Rectal smooth muscle tissue (tissue), 1 donor: ENCODE measurements around the gene VGF.
"Not testable (repeated sequence)": the region's sequence is repeated elsewhere in the genome, so short reads cannot be mapped to it uniquely, and the experiment has no call there.

Source experiments
- H3K27ac ChIP-seq: one replicate; pipeline ENCODE4 v1.7.0; 2013; ENCODE audit warnings: low read depth, low read length, inconsistent platforms
- H3K27me3 ChIP-seq: one replicate; pipeline ENCODE4 v1.7.0; 2013; ENCODE audit warnings: low read length; ENCODE audit not compliant: control insufficient read depth, insufficient read depth
- H3K36me3 ChIP-seq: one replicate; pipeline ENCODE4 v1.7.0; 2013; ENCODE audit warnings: low read length; ENCODE audit not compliant: control insufficient read depth, insufficient read depth
- H3K4me1 ChIP-seq: one replicate; pipeline ENCODE4 v1.7.0; 2013; ENCODE audit warnings: low read length; ENCODE audit not compliant: control insufficient read depth, insufficient read depth
- H3K4me3 ChIP-seq: one replicate; pipeline ENCODE4 v1.7.0; 2013; ENCODE audit warnings: low read length
- H3K9ac ChIP-seq: one replicate; pipeline ENCODE4 v1.7.0; 2013; ENCODE audit warnings: low read length

Gene VGF

GRCh38 chr7:101122933-101123702 is 42.3 kb downstream of the VGF start:
- no peak overlapping the region for H3K9ac ChIP-seq
- peak overlapping the region; percentile 84 for H3K27ac ChIP-seq
- peak overlapping the region; percentile 53 for H3K4me3 ChIP-seq
- H3K36me3 ChIP-seq, result no peaks in the 10 kb centered on the region
- no peaks in the 10 kb centered on the region for H3K27me3 ChIP-seq
- H3K4me1 ChIP-seq, result peaks cover 16% of the 10 kb centered on the region

- Histone ChIP-seq H3K9ac (no peak overlapping the region), H3K4me3 (peak overlapping the region; percentile 53), H3K27ac (peak overlapping the region; percentile 84), H3K36me3 (no peaks in the 10 kb centered on the region), H3K27me3 (no peaks in the 10 kb centered on the region), H3K4me1 (peaks cover 16% of the 10 kb centered on the region)
Measured at GRCh38 chr7:101121991-101122932, 43.1 kb downstream of the VGF start.

GRCh38 chr7:101121631-101121990 is 43.8 kb downstream of the VGF start:
- not testable (repeated sequence) for H3K27me3 ChIP-seq, H3K9ac ChIP-seq, H3K36me3 ChIP-seq, H3K4me1 ChIP-seq
- H3K4me3 ChIP-seq, result peak overlapping the region; percentile 53
- peak overlapping the region; percentile 84 for H3K27ac ChIP-seq

- Histone ChIP-seq H3K36me3 (no peaks in the 10 kb centered on the region), H3K27me3 (no peaks in the 10 kb centered on the region), H3K27ac (no peak overlapping the region), H3K4me3 (no peak overlapping the region), H3K9ac (no peak overlapping the region), H3K4me1 (peaks cover 5% of the 10 kb centered on the region)
Measured at GRCh38 chr7:101120315-101120714, 45.1 kb downstream of the VGF start.

GRCh38 chr7:101119876-101120275 is 45.5 kb downstream of the VGF start:
- Histone ChIP-seq H3K27ac (no peak overlapping the region), H3K36me3 (no peaks in the 10 kb centered on the region), H3K27me3 (no peaks in the 10 kb centered on the region), H3K4me1 (peaks cover 5% of the 10 kb centered on the region), H3K9ac (no peak overlapping the region), H3K4me3 (no peak overlapping the region)

- no peak overlapping the region for H3K4me3 ChIP-seq
- H3K9ac ChIP-seq, result no peak overlapping the region
- no peak overlapping the region for H3K27ac ChIP-seq
- H3K4me1 ChIP-seq, result peaks cover 5% of the 10 kb centered on the region
- H3K36me3 ChIP-seq, result no peaks in the 10 kb centered on the region
- H3K27me3 ChIP-seq, result no peaks in the 10 kb centered on the region
Measured at GRCh38 chr7:101118856-101119255, 46.5 kb downstream of the VGF start.

GRCh38 chr7:101116898-101117297 is 48.5 kb downstream of the VGF start:
- H3K27me3 ChIP-seq, result no peaks in the 10 kb centered on the region
- no peaks in the 10 kb centered on the region for H3K4me1 ChIP-seq
- H3K9ac ChIP-seq, result no peak overlapping the region
- no peaks in the 10 kb centered on the region for H3K36me3 ChIP-seq
- no peak overlapping the region for H3K27ac ChIP-seq
- H3K4me3 ChIP-seq, result no peak overlapping the region

DNA sequence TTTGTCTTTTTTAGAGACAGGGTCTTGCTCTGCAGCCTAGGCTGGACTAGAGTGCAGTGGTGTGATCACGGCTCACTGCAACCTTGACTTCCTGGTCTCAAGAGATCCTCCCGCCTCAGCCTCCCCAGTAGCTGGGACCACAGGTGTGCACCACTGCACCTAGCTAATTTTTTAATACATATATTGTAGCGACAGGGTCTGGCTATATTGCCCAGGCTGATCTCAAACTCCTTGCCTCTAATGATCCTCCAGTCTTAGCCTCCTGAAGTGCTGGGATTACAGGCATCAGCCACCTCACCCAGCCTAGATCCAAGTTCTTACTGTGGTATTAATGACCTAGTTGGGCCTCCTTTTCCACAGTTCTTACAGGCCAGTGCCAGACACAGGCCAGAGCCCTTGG is 50.2 kb downstream of the VGF start:
- Histone ChIP-seq H3K36me3 (no peaks in the 10 kb centered on the region), H3K4me3 (no peak overlapping the region), H3K27me3 (no peaks in the 10 kb centered on the region), H3K4me1 (no peaks in the 10 kb centered on the region), H3K9ac (no peak overlapping the region), H3K27ac (no peak overlapping the region)

GRCh38 chr7:101114492-101114891 is 50.9 kb downstream of the VGF start:
- no peaks in the 10 kb centered on the region for H3K27me3 ChIP-seq
- H3K36me3 ChIP-seq, result no peaks in the 10 kb centered on the region
- H3K27ac ChIP-seq, result no peak overlapping the region
- H3K4me3 ChIP-seq, result no peak overlapping the region
- no peak overlapping the region for H3K9ac ChIP-seq
- no peaks in the 10 kb centered on the region for H3K4me1 ChIP-seq

- H3K4me1 ChIP-seq, result no peaks in the 10 kb centered on the region
- H3K9ac ChIP-seq, result no peak overlapping the region
- no peaks in the 10 kb centered on the region for H3K36me3 ChIP-seq
- no peak overlapping the region for H3K27ac ChIP-seq
- H3K4me3 ChIP-seq, result no peak overlapping the region
- H3K27me3 ChIP-seq, result no peaks in the 10 kb centered on the region
Measured at GRCh38 chr7:101113836-101114235, 51.5 kb downstream of the VGF start.

DNA sequence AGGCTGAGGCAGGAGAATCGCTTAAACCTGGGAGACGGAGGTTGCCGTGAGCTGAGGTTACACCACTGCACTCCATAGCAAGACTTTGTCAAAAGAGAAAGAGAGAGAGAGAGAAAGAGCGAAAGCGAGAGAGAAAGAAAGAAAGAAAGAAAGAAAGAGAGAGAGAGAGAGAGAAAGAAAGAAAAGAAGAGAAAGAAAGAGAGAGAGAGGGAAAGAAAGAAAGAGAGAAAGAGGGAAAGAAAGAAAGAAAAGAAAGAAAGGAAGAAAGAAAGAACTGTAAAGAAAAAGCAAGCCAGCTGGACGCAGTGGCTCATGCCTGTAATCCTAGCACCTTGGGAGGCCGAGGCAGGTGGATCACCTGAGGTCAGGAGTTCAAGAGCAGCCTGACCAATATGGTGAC is 52.2 kb downstream of the VGF start:
- H3K9ac ChIP-seq, H3K27me3 ChIP-seq, H3K4me3 ChIP-seq, H3K4me1 ChIP-seq, H3K36me3 ChIP-seq, H3K27ac ChIP-seq: not testable (repeated sequence)
